AG20443 (cell line): ENCODE measurements around the gene SEC61A2.
"Not testable (repeated sequence)": the region's sequence is repeated elsewhere in the genome, so short reads cannot be mapped to it uniquely, and the experiment has no call there.

Source experiments
- DNase-seq: peaks from one replicate; pipeline ENCODE4 v3.0.0; 2012; ENCODE audit warnings: low spot score, mixed read lengths

SEC61A2 gene

GRCh38 chr10:12129222-12130111 is at the start of gene SEC61A2:
TSS of gene SEC61A2 (plus strand) at chr10:12129677. CDS start at chr10:12129788, 111 bp downstream.
- DNase-seq: peak; percentile 100

GRCh38 chr10:12081470-12081869 is 48.0 kb upstream of the SEC61A2 start:
- no peak for DNase-seq

GRCh38 chr10:12081879-12082557 is 47.5 kb upstream of the SEC61A2 start:
- DNase-seq: peak; percentile 17

- DNase-seq: no peak
These were observed 40.6 kb upstream of the SEC61A2 start for GRCh38 chr10:12088919-12089318.

- no peak for DNase-seq
These were observed 38.1 kb upstream of the SEC61A2 start for GRCh38 chr10:12091421-12091820.

- DNase-seq: not testable (repeated sequence)
These were observed 32.1 kb upstream of the SEC61A2 start for GRCh38 chr10:12097361-12097760.

GRCh38 chr10:12097791-12098190 is 31.7 kb upstream of the SEC61A2 start:
- DNase-seq: no peak

- no peak for DNase-seq
These were observed 30.5 kb upstream of the SEC61A2 start for GRCh38 chr10:12098966-12099365.

- no peak for DNase-seq
These were observed 25.7 kb upstream of the SEC61A2 start for GRCh38 chr10:12103802-12104201.

- DNase-seq: no peak
These were observed 21.7 kb upstream of the SEC61A2 start for GRCh38 chr10:12107781-12108180.

- no peak for DNase-seq
These were observed 20.2 kb upstream of the SEC61A2 start for GRCh38 chr10:12109286-12109685.

GRCh38 chr10:12111528-12111927 is 17.9 kb upstream of the SEC61A2 start:
- DNase-seq: no peak

GRCh38 chr10:12113627-12114026 is 15.8 kb upstream of the SEC61A2 start:
- no peak for DNase-seq

GRCh38 chr10:12121673-12122072 is 7.8 kb upstream of the SEC61A2 start:
- no peak for DNase-seq

- DNase-seq: peak; percentile 68
These were observed 878 bp downstream of the SEC61A2 start for GRCh38 chr10:12130237-12130872.

- no peak for DNase-seq
These were observed 6.2 kb downstream of the SEC61A2 start for GRCh38 chr10:12135631-12136030.

- no peak for DNase-seq
These were observed 10.6 kb downstream of the SEC61A2 start for GRCh38 chr10:12140038-12140437.

- DNase-seq: no peak
These were observed 15.1 kb downstream of the SEC61A2 start for GRCh38 chr10:12144538-12144937.

- no peak for DNase-seq
These were observed 20.7 kb downstream of the SEC61A2 start for GRCh38 chr10:12150163-12150562.

GRCh38 chr10:12154516-12154915 is 25.0 kb downstream of the SEC61A2 start:
- no peak for DNase-seq

GRCh38 chr10:12156367-12157123 is 27.1 kb downstream of the SEC61A2 start:
- no peak for DNase-seq

GRCh38 chr10:12158111-12158510 is 28.6 kb downstream of the SEC61A2 start:
- DNase-seq: no peak
